Measurements from ENCODE around the gene GABBR2.

GABBR2 gene

DNA sequence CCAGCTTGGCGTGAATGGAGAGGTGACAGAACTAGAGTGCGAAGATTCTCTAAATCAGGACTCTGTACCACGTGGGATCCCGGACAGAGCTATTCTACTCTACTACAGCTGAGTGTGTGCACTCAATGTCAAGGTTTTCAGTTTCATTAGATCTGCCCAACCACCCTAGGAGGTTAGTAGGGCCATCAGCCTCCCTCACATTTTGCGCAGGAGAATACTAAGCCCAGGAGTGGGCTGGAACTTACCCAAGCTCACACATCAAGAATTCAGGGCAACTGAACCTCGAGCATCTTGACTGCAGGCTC is 385.0 kb downstream of the GABBR2 start:
- Histone ChIP-seq H3K4me3 (ENCODE audit: low read length) (no peak overlapping the region), H3K4me1 (ENCODE audit: insufficient read depth, low read length) (no peaks in the 10 kb centered on the region), H3K9ac (ENCODE audit: low read depth, low read length) (no peak overlapping the region), H3K36me3 (ENCODE audit: insufficient read depth, low read length) (no peaks in the 10 kb centered on the region), H3K9me3 (ENCODE audit: insufficient read depth, low read depth, low read length) (no peaks in the 10 kb centered on the region), H3K27me3 (ENCODE audit: insufficient read depth, low read length) (no peaks in the 10 kb centered on the region), H3K27ac (ENCODE audit: low read depth, low read length) (no peak overlapping the region)
- WGBS, result 91% methylated on average over 6 of the region's 6 CpGs

DNA sequence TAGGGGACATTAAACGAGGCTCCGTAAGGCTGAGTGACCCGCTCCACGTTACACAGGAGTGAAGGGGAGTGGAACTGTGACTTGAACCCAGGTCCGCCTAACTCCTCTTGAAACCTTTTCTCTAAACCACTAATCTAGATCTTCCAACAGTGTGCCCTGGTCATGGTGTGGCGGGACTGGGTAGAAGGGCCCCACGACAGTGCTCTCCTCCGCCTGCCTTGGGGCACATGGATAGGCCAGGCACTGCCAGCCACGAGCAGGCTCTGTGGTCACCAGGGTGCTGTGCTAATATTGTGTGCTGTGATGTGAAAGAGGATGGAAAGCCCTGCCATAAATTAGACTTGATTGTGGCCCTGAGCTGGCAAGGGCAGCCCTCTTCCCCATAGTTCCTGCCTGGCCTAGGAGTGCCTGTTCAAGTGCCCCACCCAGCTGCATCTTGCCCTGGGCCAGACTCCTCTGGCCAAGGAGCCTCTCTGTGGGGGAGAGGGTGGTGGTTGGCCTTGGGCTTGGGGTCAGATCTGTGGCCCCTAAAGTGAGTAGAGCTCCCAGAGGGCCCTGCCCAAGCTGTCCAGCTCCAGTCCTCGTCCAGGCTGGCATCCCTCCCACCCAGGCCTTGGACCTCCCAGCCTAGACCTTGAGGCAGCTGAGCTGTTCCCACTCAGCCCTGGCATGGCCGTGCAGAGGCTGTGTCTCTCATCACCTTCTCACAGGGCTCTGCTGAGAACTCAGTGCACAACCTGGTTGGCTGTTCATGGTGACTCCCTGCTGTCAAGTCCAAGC is 385.5 kb downstream of the GABBR2 start:
- Histone ChIP-seq H3K4me1 (ENCODE audit: insufficient read depth, low read length) (no peaks in the 10 kb centered on the region), H3K36me3 (ENCODE audit: insufficient read depth, low read length) (no peaks in the 10 kb centered on the region), H3K9ac (ENCODE audit: low read depth, low read length) (no peak overlapping the region), H3K9me3 (ENCODE audit: insufficient read depth, low read depth, low read length) (no peaks in the 10 kb centered on the region), H3K27me3 (ENCODE audit: insufficient read depth, low read length) (no peaks in the 10 kb centered on the region), H3K27ac (ENCODE audit: low read depth, low read length) (no peak overlapping the region), H3K4me3 (ENCODE audit: low read length) (no peak overlapping the region)
- WGBS, result 93% methylated on average over 11 of the region's 11 CpGs

DNA sequence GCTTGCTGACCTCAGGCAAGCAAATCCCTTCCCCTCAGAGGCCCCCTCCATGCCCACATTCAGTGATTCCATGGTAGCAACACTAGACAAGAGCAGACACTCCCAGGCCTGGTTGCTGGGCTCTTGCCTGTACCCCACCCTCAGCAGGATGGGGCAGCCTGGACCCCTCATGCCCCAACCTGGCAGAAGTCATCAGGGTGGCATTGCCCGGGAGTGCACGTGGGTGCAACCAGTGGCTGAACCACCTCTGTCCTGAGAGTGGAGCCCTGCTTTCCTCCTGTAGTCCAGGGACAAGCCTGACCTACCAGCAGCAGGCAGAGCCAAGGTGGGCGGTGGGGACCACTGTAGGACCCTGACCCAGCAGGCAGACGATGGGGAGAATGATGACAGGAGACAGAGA is 387.5 kb downstream of the GABBR2 start:
- H3K9me3 ChIP-seq (ENCODE audit: insufficient read depth, low read depth, low read length), result no peaks in the 10 kb centered on the region
- H3K4me3 ChIP-seq (ENCODE audit: low read length), result no peak overlapping the region
- H3K4me1 ChIP-seq (ENCODE audit: insufficient read depth, low read length), result no peaks in the 10 kb centered on the region
- H3K9ac ChIP-seq (ENCODE audit: low read depth, low read length), result no peak overlapping the region
- WGBS, result 92% methylated on average over 4 of the region's 4 CpGs
- no peaks in the 10 kb centered on the region for H3K36me3 ChIP-seq (ENCODE audit: insufficient read depth, low read length)
- no peak overlapping the region for H3K27ac ChIP-seq (ENCODE audit: low read depth, low read length)
- no peaks in the 10 kb centered on the region for H3K27me3 ChIP-seq (ENCODE audit: insufficient read depth, low read length)

GRCh38 chr9:98318834-98319478 is 389.8 kb downstream of the GABBR2 start:
- H3K36me3 ChIP-seq (ENCODE audit: insufficient read depth, low read length), result no peaks in the 10 kb centered on the region
- H3K27ac ChIP-seq (ENCODE audit: low read depth, low read length), result no peak overlapping the region
- no peaks in the 10 kb centered on the region for H3K27me3 ChIP-seq (ENCODE audit: insufficient read depth, low read length)
- H3K9me3 ChIP-seq (ENCODE audit: insufficient read depth, low read depth, low read length), result no peaks in the 10 kb centered on the region
- H3K4me1 ChIP-seq (ENCODE audit: insufficient read depth, low read length), result peaks cover 9% of the 10 kb centered on the region; the same call in 1 of the 2 replicates
- no peak overlapping the region for H3K9ac ChIP-seq (ENCODE audit: low read depth, low read length)
- no peak overlapping the region for H3K4me3 ChIP-seq (ENCODE audit: low read length)
- WGBS, result 94% methylated on average over 5 of the region's 5 CpGs

- no peak overlapping the region for H3K9ac ChIP-seq (ENCODE audit: low read depth, low read length)
- no peaks in the 10 kb centered on the region for H3K9me3 ChIP-seq (ENCODE audit: insufficient read depth, low read depth, low read length)
- H3K27ac ChIP-seq (ENCODE audit: low read depth, low read length), result no peak overlapping the region
- WGBS, result 92% methylated on average over 17 of the region's 17 CpGs
- H3K4me1 ChIP-seq (ENCODE audit: insufficient read depth, low read length), result peaks cover 9% of the 10 kb centered on the region; the same call in 1 of the 2 replicates
- H3K4me3 ChIP-seq (ENCODE audit: low read length), result no peak overlapping the region
- no peaks in the 10 kb centered on the region for H3K36me3 ChIP-seq (ENCODE audit: insufficient read depth, low read length)
- H3K27me3 ChIP-seq (ENCODE audit: insufficient read depth, low read length), result no peaks in the 10 kb centered on the region
These were observed 390.5 kb downstream of the GABBR2 start for GRCh38 chr9:98318041-98318790.

DNA sequence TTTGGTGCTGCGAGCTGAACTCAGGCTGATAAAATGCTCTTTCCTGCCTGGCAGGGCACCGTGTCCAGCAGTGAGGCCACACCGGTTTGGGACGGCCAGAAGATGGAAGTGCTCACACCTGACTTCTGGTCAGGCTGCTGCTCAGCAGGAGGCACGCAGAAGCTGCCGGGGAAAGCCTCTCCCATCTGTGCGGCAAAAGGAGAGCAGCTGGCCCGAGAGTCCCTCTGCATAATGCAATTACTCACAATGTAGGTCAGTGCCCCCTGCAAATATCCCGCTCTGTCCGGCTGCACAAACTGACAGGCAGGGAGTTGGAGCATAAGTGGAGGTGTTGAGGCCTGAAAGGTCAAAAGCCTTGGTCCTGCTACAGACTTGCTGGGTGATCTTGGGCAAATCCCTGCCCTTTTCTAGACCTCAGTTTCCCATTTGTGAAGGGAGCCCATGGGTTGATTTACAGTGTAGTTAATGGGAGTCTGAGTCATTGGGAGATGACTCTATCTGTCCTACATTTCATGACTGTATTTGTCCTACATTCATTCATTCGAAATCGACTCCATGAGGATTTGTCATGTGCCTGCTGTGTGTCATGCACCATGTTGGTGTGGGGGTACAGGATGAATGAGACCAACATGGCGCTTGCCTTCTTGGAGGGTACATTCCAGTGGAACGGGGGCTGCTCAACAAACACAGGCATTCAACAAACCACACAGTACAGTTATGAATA is 391.4 kb downstream of the GABBR2 start:
- H3K9me3 ChIP-seq (ENCODE audit: insufficient read depth, low read depth, low read length), result no peaks in the 10 kb centered on the region
- no peak overlapping the region for H3K9ac ChIP-seq (ENCODE audit: low read depth, low read length)
- peaks cover 9% of the 10 kb centered on the region; the same call in 1 of the 2 replicates for H3K4me1 ChIP-seq (ENCODE audit: insufficient read depth, low read length)
- H3K4me3 ChIP-seq (ENCODE audit: low read length), result no peak overlapping the region
- no peaks in the 10 kb centered on the region for H3K36me3 ChIP-seq (ENCODE audit: insufficient read depth, low read length)
- no peaks in the 10 kb centered on the region for H3K27me3 ChIP-seq (ENCODE audit: insufficient read depth, low read length)
- WGBS, result 85% methylated on average over 13 of the region's 14 CpGs
- no peak overlapping the region for H3K27ac ChIP-seq (ENCODE audit: low read depth, low read length)

GRCh38 chr9:98316445-98317133 is 392.1 kb downstream of the GABBR2 start:
- WGBS, result 92% methylated on average over 9 of the region's 9 CpGs
- H3K4me1 ChIP-seq (ENCODE audit: insufficient read depth, low read length), result peaks cover 9% of the 10 kb centered on the region; the same call in 1 of the 2 replicates
- H3K4me3 ChIP-seq (ENCODE audit: low read length), result no peak overlapping the region
- H3K27ac ChIP-seq (ENCODE audit: low read depth, low read length), result no peak overlapping the region
- no peaks in the 10 kb centered on the region for H3K36me3 ChIP-seq (ENCODE audit: insufficient read depth, low read length)
- no peaks in the 10 kb centered on the region for H3K27me3 ChIP-seq (ENCODE audit: insufficient read depth, low read length)
- no peaks in the 10 kb centered on the region for H3K9me3 ChIP-seq (ENCODE audit: insufficient read depth, low read depth, low read length)
- no peak overlapping the region for H3K9ac ChIP-seq (ENCODE audit: low read depth, low read length)

DNA sequence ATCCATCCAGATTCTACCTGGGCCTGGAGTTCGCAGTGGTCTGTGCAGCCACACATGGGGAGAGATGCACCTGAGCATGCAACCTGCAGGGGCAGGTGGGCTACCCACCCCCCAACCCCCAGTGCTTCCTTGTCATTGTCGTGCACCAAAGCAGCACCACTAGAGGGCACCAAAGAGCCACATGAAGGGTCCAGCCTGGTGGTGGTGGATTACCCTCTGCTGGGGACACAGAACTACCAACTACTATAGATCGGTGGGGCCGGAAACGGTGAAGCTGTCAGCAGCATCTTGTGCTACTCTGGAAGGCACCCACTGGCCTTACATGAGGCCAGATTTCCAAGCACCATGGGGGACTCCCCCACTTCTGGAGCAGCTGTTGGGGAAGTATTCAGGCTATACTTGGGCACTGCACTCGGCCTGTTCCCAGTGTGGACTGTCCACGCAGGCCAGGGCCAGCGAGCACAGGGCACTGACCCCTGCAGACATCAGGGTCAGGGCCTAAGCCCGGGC is 393.1 kb downstream of the GABBR2 start:
- 50% methylated on average over 9 of the region's 9 CpGs for WGBS

GRCh38 chr9:98315067-98315453 is 393.7 kb downstream of the GABBR2 start:
- Histone ChIP-seq H3K9ac (ENCODE audit: low read depth, low read length) (no peak overlapping the region), H3K27me3 (ENCODE audit: insufficient read depth, low read length) (no peaks in the 10 kb centered on the region), H3K9me3 (ENCODE audit: insufficient read depth, low read depth, low read length) (no peaks in the 10 kb centered on the region), H3K36me3 (ENCODE audit: insufficient read depth, low read length) (no peaks in the 10 kb centered on the region), H3K27ac (ENCODE audit: low read depth, low read length) (no peak overlapping the region), H3K4me1 (ENCODE audit: insufficient read depth, low read length) (peaks cover 9% of the 10 kb centered on the region; the same call in 1 of the 2 replicates), H3K4me3 (ENCODE audit: low read length) (no peak overlapping the region)
- 81% methylated on average over 7 of the region's 7 CpGs for WGBS

More for the DNA sequence above, 393.1 kb downstream of the GABBR2 start:
- H3K4me3 ChIP-seq (ENCODE audit: low read length), result no peak overlapping the region
- no peaks in the 10 kb centered on the region for H3K9me3 ChIP-seq (ENCODE audit: insufficient read depth, low read depth, low read length)
- H3K9ac ChIP-seq (ENCODE audit: low read depth, low read length), result no peak overlapping the region
- no peaks in the 10 kb centered on the region for H3K36me3 ChIP-seq (ENCODE audit: insufficient read depth, low read length)
- H3K27me3 ChIP-seq (ENCODE audit: insufficient read depth, low read length), result no peaks in the 10 kb centered on the region
- peaks cover 9% of the 10 kb centered on the region; the same call in 1 of the 2 replicates for H3K4me1 ChIP-seq (ENCODE audit: insufficient read depth, low read length)
- H3K27ac ChIP-seq (ENCODE audit: low read depth, low read length), result no peak overlapping the region

DNA sequence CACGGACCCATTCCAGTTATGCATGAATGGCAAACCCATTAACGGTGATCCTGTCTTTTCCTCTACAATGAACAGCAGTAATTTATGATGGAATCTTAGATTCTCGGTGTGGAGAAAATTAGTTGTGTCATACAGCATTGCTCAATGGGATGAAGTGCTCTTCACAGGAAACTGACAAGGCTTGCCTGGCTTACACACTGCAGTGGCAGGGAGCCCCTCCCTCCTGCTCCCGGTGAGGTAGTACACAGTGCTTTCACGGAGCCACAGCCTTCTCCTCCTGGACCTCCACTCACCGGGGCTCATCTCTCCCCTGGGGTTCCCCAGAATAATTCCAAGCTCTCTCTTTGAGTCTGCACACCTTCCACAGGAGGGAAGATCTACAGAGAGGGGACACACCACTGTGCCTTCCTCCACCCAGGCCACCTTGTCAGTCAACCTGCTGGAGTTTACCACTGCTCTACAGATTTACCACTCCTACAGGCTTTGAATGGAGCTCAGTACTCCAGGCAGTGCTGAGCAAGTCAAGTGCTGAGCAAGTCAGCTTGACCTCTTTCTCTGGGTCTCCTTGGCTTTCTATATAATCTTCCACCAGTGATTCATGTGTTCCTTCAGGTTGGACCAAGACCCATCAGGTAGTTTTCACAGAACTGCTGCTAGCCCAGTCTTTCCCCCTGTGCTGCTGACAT is 394.2 kb downstream of the GABBR2 start:
- 84% methylated on average over 6 of the region's 6 CpGs for WGBS
- Histone ChIP-seq H3K4me1 (ENCODE audit: insufficient read depth, low read length) (peaks cover 9% of the 10 kb centered on the region; the same call in 1 of the 2 replicates), H3K36me3 (ENCODE audit: insufficient read depth, low read length) (no peaks in the 10 kb centered on the region), H3K4me3 (ENCODE audit: low read length) (no peak overlapping the region), H3K9me3 (ENCODE audit: insufficient read depth, low read depth, low read length) (no peaks in the 10 kb centered on the region), H3K27me3 (ENCODE audit: insufficient read depth, low read length) (no peaks in the 10 kb centered on the region), H3K9ac (ENCODE audit: low read depth, low read length) (no peak overlapping the region), H3K27ac (ENCODE audit: low read depth, low read length) (no peak overlapping the region)

Measured in HUES64 (cell line).